ENCODE data around the gene AFF3. TPM values are rescaled to one million over a fixed set of nuclear protein-coding genes. Genes with fewer than 3 reads are reported as not detected.

Gene AFF3
- total RNA-seq, 2 donors from 2014 or later, result 9.9 to 20.1 TPM

- Histone ChIP-seq H3K36me3 (no peaks in the 10 kb centered on the region), H3K4me3 (no peak overlapping the region), H3K9me3 (no peaks in the 10 kb centered on the region), H3K27ac (no peak overlapping the region), H3K4me1 (ENCODE audit: control insufficient read depth in 1 of 2, low read depth in 2 of 2) (peaks cover 6 to 14% of the 10 kb centered on the region in 2 donors), H3K27me3 (replicated peaks; ENCODE audit: insufficient read depth) (no peaks in the 10 kb centered on the region)
- no peak for TF ChIP-seq CTCF (IDR thresholded peaks at IDR 0.05)
- ATAC-seq (ENCODE audit: insufficient number of reproducible peaks, low FRiP score, low read depth), result no peak
- no peak for DNase-seq (ENCODE audit: low spot score)
Observed at GRCh38 chr2:100019499-100019898, 122.9 kb downstream of the AFF3 start.

- H3K36me3 ChIP-seq, result no peaks in the 10 kb centered on the region
- ATAC-seq (ENCODE audit: insufficient number of reproducible peaks, low FRiP score, low read depth), result no peak
Observed at GRCh38 chr2:100018341-100019193, 123.8 kb downstream of the AFF3 start.

GRCh38 chr2:100017633-100018032, 124.8 kb downstream of the AFF3 start:
- DNase-seq (ENCODE audit: low spot score) (no peak), ATAC-seq (ENCODE audit: insufficient number of reproducible peaks, low FRiP score, low read depth) (no peak)
- Histone ChIP-seq H3K9me3 (no peaks in the 10 kb centered on the region), H3K27me3 (replicated peaks; ENCODE audit: insufficient read depth) (no peaks in the 10 kb centered on the region), H3K27ac (no peak overlapping the region), H3K36me3 (no peaks in the 10 kb centered on the region), H3K4me1 (ENCODE audit: control insufficient read depth in 1 of 2, low read depth in 2 of 2) (peaks cover 6 to 25% of the 10 kb centered on the region in 2 donors), H3K4me3 (no peak overlapping the region)
- TF ChIP-seq CTCF (IDR thresholded peaks at IDR 0.05), result no peak

More at GRCh38 chr2:100018341-100019193, 123.8 kb downstream of the AFF3 start:
- Histone ChIP-seq H3K27me3 (replicated peaks; ENCODE audit: insufficient read depth) (no peaks in the 10 kb centered on the region), H3K4me3 (no peak overlapping the region), H3K27ac (no peak overlapping the region), H3K4me1 (ENCODE audit: control insufficient read depth in 1 of 2, low read depth in 2 of 2) (peaks cover 6 to 22% of the 10 kb centered on the region in 2 donors), H3K9me3 (no peaks in the 10 kb centered on the region)
- TF ChIP-seq CTCF (IDR thresholded peaks at IDR 0.05), result no peak
- no peak for DNase-seq (ENCODE audit: low spot score)

GRCh38 chr2:100016756-100017155, 125.6 kb downstream of the AFF3 start:
- H3K4me1 ChIP-seq (ENCODE audit: control insufficient read depth in 1 of 2, low read depth in 2 of 2), result peaks cover 6 to 25% of the 10 kb centered on the region in 2 donors
- DNase-seq (ENCODE audit: low spot score) (no peak), ATAC-seq (ENCODE audit: insufficient number of reproducible peaks, low FRiP score, low read depth) (no peak)
- TF ChIP-seq CTCF (IDR thresholded peaks at IDR 0.05), result no peak
- no peaks in the 10 kb centered on the region for H3K9me3 ChIP-seq
- H3K36me3 ChIP-seq, result no peaks in the 10 kb centered on the region
- no peak overlapping the region for H3K27ac ChIP-seq
- no peaks in the 10 kb centered on the region for H3K27me3 ChIP-seq (replicated peaks; ENCODE audit: insufficient read depth)
- no peak overlapping the region for H3K4me3 ChIP-seq

- Histone ChIP-seq H3K4me3 (no peak overlapping the region), H3K36me3 (no peaks in the 10 kb centered on the region), H3K27ac (no peak overlapping the region), H3K4me1 (ENCODE audit: control insufficient read depth in 1 of 2, low read depth in 2 of 2) (peaks cover 6 to 25% of the 10 kb centered on the region in 2 donors), H3K27me3 (replicated peaks; ENCODE audit: insufficient read depth) (no peaks in the 10 kb centered on the region), H3K9me3 (no peaks in the 10 kb centered on the region)
- no peak for TF ChIP-seq CTCF (IDR thresholded peaks at IDR 0.05)
- DNase-seq (ENCODE audit: low spot score), result no peak
- ATAC-seq (ENCODE audit: insufficient number of reproducible peaks, low FRiP score, low read depth), result no peak
Observed at GRCh38 chr2:100015849-100016248, 126.5 kb downstream of the AFF3 start.
